ENCODE results near the gene C1QTNF8.
"Not testable (repeated sequence)": the region's sequence is repeated elsewhere in the genome, so short reads cannot be mapped to it uniquely, and the experiment has no call there.

The C1QTNF8 gene

GRCh38 chr16:1094124-1094479 is 1.9 kb downstream of the C1QTNF8 start:
- no peak for DNase-seq (ENCODE audit: low read depth in 3 of 3)

GRCh38 chr16:1093284-1094123 is 2.5 kb downstream of the C1QTNF8 start:
- DNase-seq (ENCODE audit: low read depth in 3 of 3), result no peak

- DNase-seq (ENCODE audit: low read depth in 3 of 3), result not testable (repeated sequence)
Measured at GRCh38 chr16:1092685-1093283, 3.3 kb downstream of the C1QTNF8 start.

GRCh38 chr16:1091992-1092552 is 4.0 kb downstream of the C1QTNF8 start:
- DNase-seq (ENCODE audit: low read depth in 3 of 3), result no peak

GRCh38 chr16:1090620-1091587 is 5.1 kb downstream of the C1QTNF8 start:
- no peak for DNase-seq (ENCODE audit: low read depth in 3 of 3)

- no peak for DNase-seq (ENCODE audit: low read depth in 3 of 3)
Measured at GRCh38 chr16:1089822-1090619, 6.0 kb downstream of the C1QTNF8 start.

GRCh38 chr16:1089439-1089821 is 6.6 kb downstream of the C1QTNF8 start:
- DNase-seq (ENCODE audit: low read depth in 3 of 3), result no peak

- no peak for DNase-seq (ENCODE audit: low read depth in 3 of 3)
Measured at GRCh38 chr16:1088295-1089170, 7.5 kb downstream of the C1QTNF8 start.

- not testable (repeated sequence) for DNase-seq (ENCODE audit: low read depth in 3 of 3)
Measured at GRCh38 chr16:1086443-1086842, 9.6 kb downstream of the C1QTNF8 start.

- DNase-seq (ENCODE audit: low read depth in 3 of 3), result no peak
Measured at GRCh38 chr16:1084971-1085370, 11.1 kb downstream of the C1QTNF8 start.

GRCh38 chr16:1082952-1083675 is 12.9 kb downstream of the C1QTNF8 start:
- no peak for DNase-seq (ENCODE audit: low read depth in 3 of 3)

GRCh38 chr16:1082266-1082951 is 13.6 kb downstream of the C1QTNF8 start:
- DNase-seq (ENCODE audit: low read depth in 3 of 3), result no peak

GRCh38 chr16:1081734-1082265 is 14.2 kb downstream of the C1QTNF8 start:
- no peak for DNase-seq (ENCODE audit: low read depth in 3 of 3)

- DNase-seq (ENCODE audit: low read depth in 3 of 3), result no peak
Measured at GRCh38 chr16:1080801-1081733, 15.0 kb downstream of the C1QTNF8 start.

GRCh38 chr16:1079786-1080525 is 16.1 kb downstream of the C1QTNF8 start:
- no peak for DNase-seq (ENCODE audit: low read depth in 3 of 3)

- DNase-seq (ENCODE audit: low read depth in 3 of 3), result no peak
Measured at GRCh38 chr16:1079341-1079740, 16.7 kb downstream of the C1QTNF8 start.

- DNase-seq (ENCODE audit: low read depth in 3 of 3), result no peak
Measured at GRCh38 chr16:1078579-1079021, 17.4 kb downstream of the C1QTNF8 start.

All from stimulated activated CD4-positive, alpha-beta T cell treated with anti-CD3 and anti-CD28 coated beads, TNF-alpha, amount 100 ng/mL, for 24 hours (primary cell).